HG02571 (cell line): ENCODE data around the gene SH3BP4.

Experiments used
- ATAC-seq: cut with Tn5 transposase; IDR thresholded peaks from one replicate; pipeline ENCODE4 v1.9.1; 2021; ENCODE audit warnings: mild to moderate bottlenecking, moderate library complexity; ENCODE audit not compliant: unreplicated experiment

SH3BP4 gene

GRCh38 chr2:235034265-235035118 lies 82.7 kb downstream of the SH3BP4 start:
- no peak for ATAC-seq

GRCh38 chr2:235037604-235038166 lies 85.9 kb downstream of the SH3BP4 start:
- ATAC-seq, result no peak

GRCh38 chr2:235041221-235041917 lies 89.6 kb downstream of the SH3BP4 start:
- ATAC-seq, result no peak

DNA sequence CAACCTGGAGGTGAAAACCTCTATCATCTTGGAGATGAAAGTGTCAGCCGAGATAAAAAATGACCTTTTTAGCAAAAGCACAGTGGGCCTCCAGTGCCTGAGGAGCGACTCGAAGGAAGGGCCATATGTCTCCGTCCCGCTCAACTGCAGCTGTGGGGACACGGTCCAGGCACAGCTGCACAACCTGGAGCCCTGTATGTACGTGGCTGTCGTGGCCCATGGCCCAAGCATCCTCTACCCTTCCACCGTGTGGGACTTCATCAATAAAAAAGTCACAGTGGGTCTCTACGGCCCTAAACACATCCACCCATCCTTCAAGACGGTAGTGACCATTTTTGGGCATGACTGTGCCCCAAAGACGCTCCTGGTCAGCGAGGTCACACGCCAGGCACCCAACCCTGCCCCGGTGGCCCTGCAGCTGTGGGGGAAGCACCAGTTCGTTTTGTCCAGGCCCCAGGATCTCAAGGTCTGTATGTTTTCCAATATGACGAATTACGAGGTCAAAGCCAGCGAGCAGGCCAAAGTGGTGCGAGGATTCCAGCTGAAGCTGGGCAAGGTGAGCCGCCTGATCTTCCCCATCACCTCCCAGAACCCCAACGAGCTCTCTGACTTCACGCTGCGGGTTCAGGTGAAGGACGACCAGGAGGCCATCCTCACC lies 90.2 kb downstream of the SH3BP4 start:
- no peak for ATAC-seq

DNA sequence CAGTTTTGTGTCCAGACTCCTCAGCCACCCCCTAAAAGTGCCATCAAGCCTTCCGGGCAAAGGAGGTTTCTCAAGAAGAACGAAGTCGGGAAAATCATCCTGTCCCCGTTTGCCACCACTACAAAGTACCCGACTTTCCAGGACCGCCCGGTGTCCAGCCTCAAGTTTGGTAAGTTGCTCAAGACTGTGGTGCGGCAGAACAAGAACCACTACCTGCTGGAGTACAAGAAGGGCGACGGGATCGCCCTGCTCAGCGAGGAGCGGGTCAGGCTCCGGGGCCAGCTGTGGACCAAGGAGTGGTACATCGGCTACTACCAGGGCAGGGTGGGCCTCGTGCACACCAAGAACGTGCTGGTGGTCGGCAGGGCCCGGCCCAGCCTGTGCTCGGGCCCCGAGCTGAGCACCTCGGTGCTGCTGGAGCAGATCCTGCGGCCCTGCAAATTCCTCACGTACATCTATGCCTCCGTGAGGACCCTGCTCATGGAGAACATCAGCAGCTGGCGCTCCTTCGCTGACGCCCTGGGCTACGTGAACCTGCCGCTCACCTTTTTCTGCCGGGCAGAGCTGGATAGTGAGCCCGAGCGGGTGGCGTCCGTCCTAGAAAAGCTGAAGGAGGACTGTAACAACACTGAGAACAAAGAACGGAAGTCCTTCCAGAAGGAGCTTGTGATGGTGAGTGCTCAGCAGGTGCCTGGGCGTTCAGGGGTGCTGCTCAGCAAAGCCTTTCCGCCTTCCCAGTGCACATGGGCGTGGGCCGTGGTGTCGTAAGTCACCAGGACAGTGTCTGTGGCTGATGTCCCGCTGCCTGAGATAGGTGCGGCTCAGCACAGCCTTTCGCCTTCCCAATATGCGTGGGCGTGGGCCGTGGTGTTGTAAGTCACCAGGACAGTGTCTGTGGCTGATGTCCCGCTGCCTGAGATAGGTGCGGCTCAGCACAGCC lies 91.0 kb downstream of the SH3BP4 start:
- ATAC-seq, result no peak

- no peak for ATAC-seq
These were observed 92.1 kb downstream of the SH3BP4 start for GRCh38 chr2:235043762-235044500.

- ATAC-seq, result no peak
These were observed 92.9 kb downstream of the SH3BP4 start for GRCh38 chr2:235044501-235045271.

- no peak for ATAC-seq
These were observed 93.6 kb downstream of the SH3BP4 start for GRCh38 chr2:235045336-235045972.

DNA sequence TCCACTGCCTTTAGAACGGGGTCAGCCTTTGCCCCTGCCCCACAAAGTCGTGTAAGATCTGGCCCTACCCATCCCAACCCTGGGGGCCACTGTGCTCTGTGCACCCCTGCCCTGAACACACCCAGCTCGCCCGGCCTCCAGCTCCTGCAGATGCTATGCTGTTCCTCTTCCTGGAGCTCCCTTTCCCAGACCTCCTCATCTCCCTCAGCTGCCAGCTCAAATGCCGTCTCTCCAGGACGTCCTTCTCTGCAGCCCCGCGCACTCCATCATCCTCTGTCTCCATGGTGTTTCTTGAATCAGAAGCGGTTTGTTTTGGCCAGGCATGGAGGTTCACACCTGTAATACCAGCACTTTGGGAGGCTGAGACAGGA lies 94.1 kb downstream of the SH3BP4 start:
- no peak for ATAC-seq

- no peak for ATAC-seq
These were observed 94.8 kb downstream of the SH3BP4 start for GRCh38 chr2:235046589-235046988.

DNA sequence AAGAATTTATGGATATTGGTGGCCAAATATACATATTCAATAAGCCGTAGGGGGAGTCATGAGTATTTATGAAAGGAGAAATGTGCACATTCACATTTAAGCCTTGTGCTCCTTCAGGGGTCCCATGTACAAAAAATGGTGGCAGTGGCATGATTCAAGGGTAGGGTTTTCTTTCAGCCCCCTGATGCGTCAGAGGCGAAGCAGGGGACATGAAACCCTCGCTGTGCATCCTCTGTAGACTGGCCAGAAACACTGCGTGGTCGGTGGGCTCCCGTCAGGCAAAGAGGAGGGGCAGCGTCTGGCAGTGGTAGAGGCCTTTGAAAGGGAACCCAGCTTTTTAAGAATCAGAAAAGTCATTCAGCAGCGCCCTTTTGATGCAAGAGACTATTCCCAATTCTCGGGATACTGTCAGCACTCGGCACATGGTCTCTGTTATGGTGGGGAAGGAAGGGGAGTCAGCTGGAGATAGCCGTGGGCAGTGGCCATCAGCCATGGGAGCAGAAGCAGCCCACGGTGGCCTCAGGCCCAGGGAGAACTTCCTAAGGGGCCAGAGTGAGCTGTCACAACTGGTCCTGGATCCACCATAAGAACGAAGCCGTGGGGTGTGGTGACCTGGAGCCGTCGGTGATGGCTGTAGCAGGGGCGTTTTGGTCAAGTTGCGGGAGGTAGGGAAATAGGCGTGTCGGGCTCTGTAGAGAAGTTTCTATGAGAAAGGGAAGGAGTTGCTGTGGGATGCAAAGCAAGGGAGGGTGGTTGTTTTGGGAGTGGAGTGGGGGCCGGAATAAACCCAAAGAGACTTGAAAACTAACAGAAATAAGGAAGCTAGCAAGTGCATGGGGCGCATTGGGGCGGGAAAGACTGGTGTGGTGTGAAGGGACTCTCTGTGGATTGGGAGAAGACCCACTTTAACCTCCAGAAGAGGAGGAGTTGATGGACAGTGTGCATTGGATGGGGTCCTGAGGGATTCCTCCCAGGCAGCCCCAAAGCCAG lies 95.6 kb downstream of the SH3BP4 start:
- ATAC-seq, result no peak

DNA sequence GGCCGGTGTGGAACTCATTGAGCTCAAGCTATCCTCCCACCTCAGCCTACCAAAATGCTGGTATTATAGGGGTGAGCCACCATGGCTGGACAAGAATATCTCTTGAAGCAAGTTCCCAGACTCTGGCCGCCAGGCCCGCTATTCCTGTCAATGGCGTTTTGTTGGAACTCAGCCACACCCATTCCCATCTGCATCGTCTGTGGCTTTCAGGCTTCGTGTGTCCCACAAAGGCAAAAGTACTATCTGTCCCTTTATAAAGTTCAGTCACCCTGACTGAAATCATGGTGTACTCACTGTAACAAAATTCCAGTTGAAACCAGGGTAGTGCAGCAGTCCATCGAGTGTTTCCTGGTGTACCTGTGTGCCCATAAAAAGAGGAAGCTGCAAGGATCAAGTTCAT lies 96.7 kb downstream of the SH3BP4 start:
- ATAC-seq, result no peak

- no peak for ATAC-seq
These were observed 97.3 kb downstream of the SH3BP4 start for GRCh38 chr2:235049069-235049468.

GRCh38 chr2:235049719-235050118 lies 97.9 kb downstream of the SH3BP4 start:
- ATAC-seq, result no peak

GRCh38 chr2:235050980-235051351 lies 99.1 kb downstream of the SH3BP4 start:
- ATAC-seq, result no peak

GRCh38 chr2:235051436-235052260 lies 99.8 kb downstream of the SH3BP4 start:
- no peak for ATAC-seq
